Right lobe of liver (tissue), 6 donors: ENCODE measurements around the gene STAG2. TPM values are rescaled to one million over a fixed set of nuclear protein-coding genes. Genes with fewer than 3 reads are reported as not detected.

Experiments used
- ATAC-seq, 4 donors: fragments of 200-7000 bp; cut with Tn5 transposase; one replicate each; pipeline ENCODE4 v1.9.1; 2020; ENCODE audit warnings: mild to moderate bottlenecking in 4 of 4, moderate library complexity in 4 of 4
- DNase-seq, 3 donors: peaks; one replicate each; pipeline ENCODE4 v3.0.0-alpha.2; 2020
- H3K27ac ChIP-seq, 3 donors: fragments of 200-600 bp; one replicate each; pipeline ENCODE4 v1.8.0; 2022
- H3K27me3 ChIP-seq, 2 donors: fragments of 200-600 bp; one replicate each; pipeline ENCODE4 v1.8.0; 2022
- H3K36me3 ChIP-seq, 4 donors: fragments of 200-600 bp; sonication (generic) in 1 of 4; one replicate each; pipeline versions ENCODE4 v1.5.1 to v1.8.0; 2017 to 2022; ENCODE audit warnings: control low read depth in 1 of 4
- H3K4me1 ChIP-seq, 4 donors: fragments of 200-600 bp; sonication (generic) in 1 of 4; one replicate each; pipeline versions ENCODE4 v1.5.1 to v1.8.0; 2017 to 2022; ENCODE audit warnings: control low read depth in 1 of 4
- H3K4me3 ChIP-seq, 3 donors: fragments of 200-600 bp; one replicate each; pipeline ENCODE4 v1.8.0; 2022
- H3K9me3 ChIP-seq, 4 donors: fragments of 200-600 bp; sonication (generic) in 1 of 4; one replicate each; pipeline versions ENCODE4 v1.5.1 to v1.8.0; 2017 to 2022; ENCODE audit warnings: control low read depth in 1 of 4
- CTCF ChIP-seq, 4 donors: fragments of 200-600 bp in 3 of 4; fragments of 450-650 bp in 1 of 4; IDR thresholded peaks; one replicate each; pipeline versions ENCODE4 v1.5.1 to v1.8.0; 2016 to 2022; ENCODE audit warnings: antibody characterized with exemption in 4 of 4, mild to moderate bottlenecking in 2 of 4
- POLR2A ChIP-seq: fragments of 450-650 bp; IDR thresholded peaks from one replicate; pipeline ENCODE4 v1.6.1; 2017; ENCODE audit warnings: antibody characterized with exemption, mild to moderate bottlenecking
- WGBS: methylation state at CpG from one replicate; pipeline ENCODE4 v1.1.6; 2018; ENCODE audit warnings: low coverage, low lambda C conversion rate; ENCODE audit not compliant: insufficient coverage; ENCODE audit errors: missing lambda C conversion rate; 5-methylcytosine and 5-hydroxymethylcytosine counted together
- intact Hi-C, 2 donors: fragments of 100-400 bp; cut with DNase I; formaldehyde crosslinking; loops; one replicate each; pipeline versions ENCODE4 v1.11.2 to v1.14.1; 2022
- total RNA-seq, 6 experiments: library from RNA; depleted of rRNA in 2 of 6; stranded (reverse); fragments of >200 nt in 2 of 6; fragmentation: NEBNext Ultra II Directional in 3 of 6; extraction: Animal tissue kit (Norgen Biotek cat#: 25700) in 3 of 6; gene quantifications; one replicate each; pipeline versions ENCODE4 v1.1.0 to v1.2.4, GENCODE V29; 2016 to 2023
- donor health status: DM: no; HTN: yes; CAD: no.
- donor health status: DM: no; HTN: no; CAD: no.
- donor health status: DM: no; HTN: no; CAD: no.
- donor health status: DM: no; HTN: yes; CAD: no.
- donor health status: DM: no; HTN: yes; CAD: no.

The STAG2 gene
- total RNA-seq, 6 experiments from 2014 or later: 17.1 to 27.5 (median 23.9) TPM

DNA sequence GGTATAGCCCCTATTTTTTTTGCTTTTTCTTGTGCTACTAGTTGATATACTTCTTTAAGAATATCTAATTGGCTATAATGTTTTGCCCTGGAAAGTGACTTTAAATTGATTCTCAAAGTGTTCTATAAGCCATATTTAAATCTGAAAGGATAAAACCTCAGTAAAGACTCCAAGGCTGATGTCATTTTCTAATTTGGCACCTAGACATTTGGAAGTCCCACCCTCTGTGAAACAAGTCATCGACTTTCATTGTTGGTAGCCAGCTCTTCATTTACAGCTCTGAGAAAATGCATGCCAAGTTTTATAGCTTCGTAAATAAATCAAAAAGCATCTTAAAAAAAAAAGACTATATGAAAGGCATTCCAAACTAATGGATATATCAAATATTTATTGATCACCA is 18.0 kb upstream of the STAG2 start:
- H3K4me3 ChIP-seq: no peak overlapping the region
- no peaks in the 10 kb centered on the region for H3K4me1 ChIP-seq
- 27% methylated on average over 2 of the region's 2 CpGs for WGBS
- intact Hi-C loops: no loop called here
- H3K9me3 ChIP-seq: no peaks in the 10 kb centered on the region
- DNase-seq (no peak), ATAC-seq (no peak)
- no peaks in the 10 kb centered on the region for H3K36me3 ChIP-seq
- no peak for TF ChIP-seq CTCF (IDR thresholded peaks at IDR 0.05)
- no peak for TF ChIP-seq POLR2A
- H3K27ac ChIP-seq: no peak overlapping the region
- H3K27me3 ChIP-seq: no peaks in the 10 kb centered on the region

GRCh38 chrX:123949846-123950245 is 11.7 kb upstream of the STAG2 start:
- H3K27ac ChIP-seq: no peak overlapping the region
- no peak overlapping the region for H3K4me3 ChIP-seq
- DNase-seq (no peak), ATAC-seq (no peak)
- intact Hi-C loops: no loop called here
- no peaks in the 10 kb centered on the region for H3K9me3 ChIP-seq
- H3K36me3 ChIP-seq: no peaks in the 10 kb centered on the region
- H3K4me1 ChIP-seq: no peaks in the 10 kb centered on the region
- WGBS: 84% methylated on average over 2 of the region's 2 CpGs
- H3K27me3 ChIP-seq: no peaks in the 10 kb centered on the region
- no peak for TF ChIP-seq POLR2A
- no peak for TF ChIP-seq CTCF (IDR thresholded peaks at IDR 0.05)

- peak overlapping the region; percentile 47 to 63 (median 57) for H3K4me3 ChIP-seq
- 22% methylated on average over 19 of the region's 35 CpGs for WGBS
- intact Hi-C loops: no loop called here
- no peaks in the 10 kb centered on the region for H3K27me3 ChIP-seq
- TF ChIP-seq CTCF (IDR thresholded peaks at IDR 0.05) (no peak), POLR2A (no peak)
- H3K27ac ChIP-seq: peak overlapping the region; percentile 89 to 94 (median 92)
- no peaks in the 10 kb centered on the region for H3K4me1 ChIP-seq
- no peaks in the 10 kb centered on the region for H3K36me3 ChIP-seq
- peak; percentile 6 to 27 (median 8) for ATAC-seq
- DNase-seq: peak; percentile 62 to 69 (median 65)
- no peaks in the 10 kb centered on the region for H3K9me3 ChIP-seq
Observed at GRCh38 chrX:123959281-123960063, 2.0 kb upstream of the STAG2 start.

GRCh38 chrX:123960956-123961267 is 594 bp upstream of the STAG2 start:
- ATAC-seq (no peak), DNase-seq (no peak)
- H3K4me3 ChIP-seq: peak overlapping the region; percentile 55 to 63 (median 59)
- H3K27ac ChIP-seq: peak overlapping the region; percentile 99
- intact Hi-C loops: no loop called here
- H3K4me1 ChIP-seq: no peaks in the 10 kb centered on the region
- H3K36me3 ChIP-seq: no peaks in the 10 kb centered on the region
- H3K9me3 ChIP-seq: no peaks in the 10 kb centered on the region
- 15% methylated on average over 13 of the region's 13 CpGs for WGBS
- H3K27me3 ChIP-seq: no peaks in the 10 kb centered on the region
- TF ChIP-seq CTCF (IDR thresholded peaks at IDR 0.05): no peak
- TF ChIP-seq POLR2A: no peak
